ENCODE measurements around the gene DHPS.

DNA sequence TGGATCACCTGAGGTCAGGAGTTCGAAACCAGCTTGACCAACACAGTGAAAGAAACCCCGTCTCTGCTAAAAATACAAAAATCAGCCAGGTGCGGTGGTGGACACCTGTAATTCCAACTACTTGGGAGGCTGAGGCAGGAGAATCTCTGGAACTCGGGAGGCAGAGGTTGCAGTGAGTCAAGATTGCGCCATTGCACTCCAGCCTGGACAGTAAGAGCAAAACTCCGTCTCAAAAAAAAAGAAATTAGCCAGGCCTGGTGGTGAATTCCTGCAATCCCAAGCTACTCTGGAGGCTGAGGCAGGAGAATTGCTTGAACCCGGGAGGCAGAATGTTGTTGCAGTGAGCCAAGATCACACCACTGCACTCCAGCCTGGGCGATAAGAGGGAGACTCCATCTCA lies 27.0 kb upstream of the DHPS start:
- TF ChIP-seq POLR2A (IDR thresholded peaks at IDR 0.05): no peak
- no peak for TF ChIP-seq CTCF (IDR thresholded peaks at IDR 0.05)
- no peak for TF ChIP-seq POLR2AphosphoS5 (IDR thresholded peaks at IDR 0.05)
